SK-N-SH treated with all-trans-retinoic acid at 6 μM for 48 hours (cell line): ENCODE measurements around the gene LRRC56.

ENCODE experiments used
- ARNTL ChIP-seq: fragments of 450-650 bp; formaldehyde crosslinking; IDR thresholded peaks from 2 replicates; pipeline ENCODE4 v1.5.0; 2020; ENCODE audit warnings: low read depth, mild to moderate bottlenecking, moderate library complexity, borderline replicate concordance
- CSDC2 ChIP-seq: fragments of 250-450 bp; sonication (Bioruptor Pico); IDR thresholded peaks from 2 replicates; pipeline ENCODE4 v1.5.0; 2020; ENCODE audit warnings: mild to moderate bottlenecking, moderate library complexity
- GLIS3 ChIP-seq: fragments of 250-450 bp; sonication (Bioruptor Pico); IDR thresholded peaks from 2 replicates; pipeline ENCODE4 v1.5.0; 2020; ENCODE audit warnings: mild to moderate bottlenecking, moderate library complexity
- ISL1 ChIP-seq: fragments of 250-450 bp; sonication (Bioruptor Pico); IDR thresholded peaks from 2 replicates; pipeline ENCODE4 v2.1.2; 2022; ENCODE audit warnings: mild to moderate bottlenecking, moderate library complexity
- ZC3H10 ChIP-seq: fragments of 250-450 bp; sonication (Bioruptor Pico); IDR thresholded peaks from 2 replicates; pipeline ENCODE4 v1.5.1; 2021; ENCODE audit warnings: mild to moderate bottlenecking, moderate library complexity
- ZNF70 ChIP-seq: fragments of 450-650 bp; formaldehyde crosslinking; IDR thresholded peaks from 2 replicates; pipeline ENCODE4 v1.5.0; 2020; ENCODE audit warnings: mild to moderate bottlenecking, moderate library complexity
- TF ChIP-seq, protein P1 (sequence below): fragments of 250-450 bp; sonication (Bioruptor Pico); IDR thresholded peaks from 2 replicates; pipeline ENCODE4 v1.8.0; 2020; ENCODE audit warnings: mild to moderate bottlenecking, moderate library complexity, borderline replicate concordance
- TF ChIP-seq, protein P2 (sequence below): fragments of 250-450 bp; sonication (Bioruptor Pico); IDR thresholded peaks from 2 replicates; pipeline ENCODE4 v1.5.1; 2020; ENCODE audit warnings: low read depth, mild to moderate bottlenecking, moderate library complexity
- TF ChIP-seq, protein P3 (sequence below): fragments of 250-450 bp; sonication (Bioruptor Pico); IDR thresholded peaks from 2 replicates; pipeline ENCODE4 v1.5.1; 2021; ENCODE audit warnings: mild to moderate bottlenecking, moderate library complexity

DNA sequence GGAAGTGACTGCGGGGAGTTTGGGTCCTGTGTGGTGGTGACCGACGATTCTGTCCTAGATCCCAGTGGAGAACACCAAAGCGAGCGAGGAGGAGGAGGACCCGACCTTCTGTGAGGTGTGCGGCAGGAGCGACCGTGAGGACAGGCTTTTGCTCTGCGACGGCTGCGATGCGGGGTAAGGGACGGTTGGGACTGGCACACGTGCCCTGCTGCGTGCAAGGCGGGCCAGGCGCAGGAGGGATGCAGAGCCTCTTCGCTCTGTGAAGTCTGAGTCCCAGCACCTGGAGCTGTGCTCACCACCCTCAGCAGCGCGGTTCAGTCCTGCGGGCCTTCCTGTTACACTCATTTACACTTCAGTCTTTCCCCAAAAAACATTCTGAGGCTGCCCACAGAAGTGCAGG lies 55.2 kb downstream of the LRRC56 start:
- TF ChIP-seq, protein P1, sequence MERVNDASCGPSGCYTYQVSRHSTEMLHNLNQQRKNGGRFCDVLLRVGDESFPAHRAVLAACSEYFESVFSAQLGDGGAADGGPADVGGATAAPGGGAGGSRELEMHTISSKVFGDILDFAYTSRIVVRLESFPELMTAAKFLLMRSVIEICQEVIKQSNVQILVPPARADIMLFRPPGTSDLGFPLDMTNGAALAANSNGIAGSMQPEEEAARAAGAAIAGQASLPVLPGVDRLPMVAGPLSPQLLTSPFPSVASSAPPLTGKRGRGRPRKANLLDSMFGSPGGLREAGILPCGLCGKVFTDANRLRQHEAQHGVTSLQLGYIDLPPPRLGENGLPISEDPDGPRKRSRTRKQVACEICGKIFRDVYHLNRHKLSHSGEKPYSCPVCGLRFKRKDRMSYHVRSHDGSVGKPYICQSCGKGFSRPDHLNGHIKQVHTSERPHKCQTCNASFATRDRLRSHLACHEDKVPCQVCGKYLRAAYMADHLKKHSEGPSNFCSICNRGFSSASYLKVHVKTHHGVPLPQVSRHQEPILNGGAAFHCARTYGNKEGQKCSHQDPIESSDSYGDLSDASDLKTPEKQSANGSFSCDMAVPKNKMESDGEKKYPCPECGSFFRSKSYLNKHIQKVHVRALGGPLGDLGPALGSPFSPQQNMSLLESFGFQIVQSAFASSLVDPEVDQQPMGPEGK (CRISPR knock-in tag) = no peak
- TF ChIP-seq ISL1 (CRISPR knock-in tag) (no peak), CSDC2 (CRISPR knock-in tag) (no peak), ARNTL (CRISPR knock-in tag) (no peak), GLIS3 (no peak), ZNF70 (CRISPR knock-in tag) (no peak), ZC3H10 (no peak)
- TF ChIP-seq, protein P2, sequence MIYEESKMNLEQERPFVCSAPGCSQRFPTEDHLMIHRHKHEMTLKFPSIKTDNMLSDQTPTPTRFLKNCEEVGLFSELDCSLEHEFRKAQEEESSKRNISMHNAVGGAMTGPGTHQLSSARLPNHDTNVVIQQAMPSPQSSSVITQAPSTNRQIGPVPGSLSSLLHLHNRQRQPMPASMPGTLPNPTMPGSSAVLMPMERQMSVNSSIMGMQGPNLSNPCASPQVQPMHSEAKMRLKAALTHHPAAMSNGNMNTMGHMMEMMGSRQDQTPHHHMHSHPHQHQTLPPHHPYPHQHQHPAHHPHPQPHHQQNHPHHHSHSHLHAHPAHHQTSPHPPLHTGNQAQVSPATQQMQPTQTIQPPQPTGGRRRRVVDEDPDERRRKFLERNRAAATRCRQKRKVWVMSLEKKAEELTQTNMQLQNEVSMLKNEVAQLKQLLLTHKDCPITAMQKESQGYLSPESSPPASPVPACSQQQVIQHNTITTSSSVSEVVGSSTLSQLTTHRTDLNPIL (CRISPR knock-in tag) = no peak
- TF ChIP-seq, protein P3, sequence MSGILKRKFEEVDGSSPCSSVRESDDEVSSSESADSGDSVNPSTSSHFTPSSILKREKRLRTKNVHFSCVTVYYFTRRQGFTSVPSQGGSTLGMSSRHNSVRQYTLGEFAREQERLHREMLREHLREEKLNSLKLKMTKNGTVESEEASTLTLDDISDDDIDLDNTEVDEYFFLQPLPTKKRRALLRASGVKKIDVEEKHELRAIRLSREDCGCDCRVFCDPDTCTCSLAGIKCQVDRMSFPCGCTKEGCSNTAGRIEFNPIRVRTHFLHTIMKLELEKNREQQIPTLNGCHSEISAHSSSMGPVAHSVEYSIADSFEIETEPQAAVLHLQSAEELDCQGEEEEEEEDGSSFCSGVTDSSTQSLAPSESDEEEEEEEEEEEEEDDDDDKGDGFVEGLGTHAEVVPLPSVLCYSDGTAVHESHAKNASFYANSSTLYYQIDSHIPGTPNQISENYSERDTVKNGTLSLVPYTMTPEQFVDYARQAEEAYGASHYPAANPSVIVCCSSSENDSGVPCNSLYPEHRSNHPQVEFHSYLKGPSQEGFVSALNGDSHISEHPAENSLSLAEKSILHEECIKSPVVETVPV (CRISPR knock-in tag) = no peak
